Measurements from ENCODE around the gene MRPL58.

DNA sequence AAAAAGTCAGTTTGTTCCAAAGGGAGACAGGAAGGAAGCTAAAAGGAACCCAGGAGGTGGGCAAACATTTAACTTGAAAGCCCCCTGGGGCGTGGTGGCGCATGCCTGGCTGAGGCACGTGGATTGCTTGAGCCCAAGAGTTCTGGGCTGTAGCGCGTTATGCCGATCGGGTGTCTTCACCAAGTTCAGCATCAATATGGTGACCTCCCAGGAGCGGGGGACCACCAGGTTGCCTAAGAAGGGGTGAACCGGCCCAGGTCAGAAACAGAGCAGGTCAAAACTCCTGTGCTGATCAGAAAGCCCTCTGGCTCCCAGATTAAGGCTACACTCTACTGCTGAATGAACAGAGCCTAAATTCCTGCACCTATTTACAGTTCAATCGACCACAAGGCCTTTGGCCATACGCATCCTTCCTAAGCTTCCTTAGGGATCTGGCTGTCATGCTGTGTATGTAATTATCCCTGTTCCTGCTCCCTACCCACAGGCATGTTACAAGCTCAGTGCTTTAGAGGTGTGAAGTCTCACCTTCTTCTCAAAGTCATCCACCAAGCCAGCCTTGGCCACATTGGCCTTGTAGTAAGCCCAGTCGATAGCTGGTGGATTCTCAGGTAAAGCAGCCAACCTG lies 29.3 kb downstream of the MRPL58 start:
- TF ChIP-seq, protein P1, sequence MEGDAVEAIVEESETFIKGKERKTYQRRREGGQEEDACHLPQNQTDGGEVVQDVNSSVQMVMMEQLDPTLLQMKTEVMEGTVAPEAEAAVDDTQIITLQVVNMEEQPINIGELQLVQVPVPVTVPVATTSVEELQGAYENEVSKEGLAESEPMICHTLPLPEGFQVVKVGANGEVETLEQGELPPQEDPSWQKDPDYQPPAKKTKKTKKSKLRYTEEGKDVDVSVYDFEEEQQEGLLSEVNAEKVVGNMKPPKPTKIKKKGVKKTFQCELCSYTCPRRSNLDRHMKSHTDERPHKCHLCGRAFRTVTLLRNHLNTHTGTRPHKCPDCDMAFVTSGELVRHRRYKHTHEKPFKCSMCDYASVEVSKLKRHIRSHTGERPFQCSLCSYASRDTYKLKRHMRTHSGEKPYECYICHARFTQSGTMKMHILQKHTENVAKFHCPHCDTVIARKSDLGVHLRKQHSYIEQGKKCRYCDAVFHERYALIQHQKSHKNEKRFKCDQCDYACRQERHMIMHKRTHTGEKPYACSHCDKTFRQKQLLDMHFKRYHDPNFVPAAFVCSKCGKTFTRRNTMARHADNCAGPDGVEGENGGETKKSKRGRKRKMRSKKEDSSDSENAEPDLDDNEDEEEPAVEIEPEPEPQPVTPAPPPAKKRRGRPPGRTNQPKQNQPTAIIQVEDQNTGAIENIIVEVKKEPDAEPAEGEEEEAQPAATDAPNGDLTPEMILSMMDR (IDR thresholded peaks at IDR 0.05): no peak
- no peak for TF ChIP-seq POLR2A (IDR thresholded peaks at IDR 0.05)

All from breast epithelium (tissue), 3 donors.